Activated CD8-positive, alpha-beta memory T cell treated with anti-CD3 and anti-CD28 coated beads for 24 hours (primary cell): ENCODE measurements around the gene TET3.

Source experiments
- DNase-seq: peaks from one replicate; pipeline ENCODE4 v3.0.0-alpha.2; 2020

TET3 gene

DNA sequence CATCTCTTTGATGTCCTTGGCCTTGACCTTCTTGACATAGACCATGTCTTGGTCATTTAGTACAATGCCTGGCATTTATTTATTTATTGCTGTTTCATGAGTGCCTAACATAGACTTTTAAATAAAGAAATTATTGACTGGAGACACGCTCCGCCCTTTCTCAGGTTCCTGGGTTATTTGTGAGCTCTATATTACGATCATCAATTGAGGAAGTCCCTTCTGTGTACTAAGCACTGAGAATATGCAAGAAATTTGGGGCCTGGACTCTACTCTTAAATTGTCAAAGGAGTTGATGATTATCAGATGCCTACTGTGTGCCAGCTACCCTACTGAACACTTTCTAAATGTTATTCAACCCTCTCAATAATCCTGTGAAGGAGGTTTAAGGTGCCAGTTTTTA is 19.7 kb upstream of the TET3 start:
- no peak for DNase-seq

DNA sequence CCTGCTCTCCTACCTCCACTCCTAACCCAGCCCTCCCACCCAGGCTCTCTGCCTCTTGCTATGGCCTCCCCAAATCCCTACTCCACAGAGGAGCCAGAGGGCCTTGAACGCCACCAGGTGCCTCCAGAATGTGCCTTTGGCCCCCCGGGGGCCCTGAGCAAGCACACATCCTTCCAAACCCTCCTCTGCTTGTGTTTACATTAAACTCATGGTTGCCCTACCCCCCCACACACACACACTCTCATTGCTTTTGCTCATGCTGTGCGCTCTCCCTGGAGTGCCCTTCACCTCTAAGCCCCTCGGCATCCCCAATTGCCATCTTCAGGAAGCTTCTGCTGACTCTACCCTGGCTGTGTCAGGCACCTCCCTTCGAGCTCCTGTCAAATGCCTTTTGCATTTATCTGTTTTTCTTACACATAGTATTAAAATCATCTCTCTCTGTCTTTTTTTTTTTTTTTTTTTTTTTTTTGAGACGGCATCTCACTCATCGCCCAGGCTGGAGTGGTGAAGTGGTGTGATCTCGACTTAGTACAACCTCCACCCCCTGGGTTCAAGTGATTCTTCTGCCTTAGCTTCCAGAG is 16.3 kb upstream of the TET3 start:
- DNase-seq = no peak

DNA sequence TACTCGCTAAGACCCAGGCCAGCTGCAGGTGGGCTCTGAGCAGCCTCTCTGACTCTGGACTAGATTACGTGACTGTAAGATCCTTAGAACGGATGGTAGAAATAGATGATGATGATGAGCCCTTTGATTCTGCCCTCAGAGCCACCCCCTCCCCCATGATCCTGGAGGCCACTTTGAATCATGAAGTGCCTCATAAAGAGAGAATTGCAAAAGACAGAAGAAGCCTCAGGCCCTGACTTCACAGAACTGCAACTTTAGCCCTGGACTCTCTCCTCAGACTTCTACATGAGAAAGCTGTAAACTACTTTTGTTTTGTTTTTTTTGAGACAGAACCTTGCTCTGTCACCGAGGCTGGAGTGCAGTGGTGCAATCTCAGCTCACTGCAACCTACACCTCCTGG is 15.4 kb upstream of the TET3 start:
- DNase-seq = no peak

DNA sequence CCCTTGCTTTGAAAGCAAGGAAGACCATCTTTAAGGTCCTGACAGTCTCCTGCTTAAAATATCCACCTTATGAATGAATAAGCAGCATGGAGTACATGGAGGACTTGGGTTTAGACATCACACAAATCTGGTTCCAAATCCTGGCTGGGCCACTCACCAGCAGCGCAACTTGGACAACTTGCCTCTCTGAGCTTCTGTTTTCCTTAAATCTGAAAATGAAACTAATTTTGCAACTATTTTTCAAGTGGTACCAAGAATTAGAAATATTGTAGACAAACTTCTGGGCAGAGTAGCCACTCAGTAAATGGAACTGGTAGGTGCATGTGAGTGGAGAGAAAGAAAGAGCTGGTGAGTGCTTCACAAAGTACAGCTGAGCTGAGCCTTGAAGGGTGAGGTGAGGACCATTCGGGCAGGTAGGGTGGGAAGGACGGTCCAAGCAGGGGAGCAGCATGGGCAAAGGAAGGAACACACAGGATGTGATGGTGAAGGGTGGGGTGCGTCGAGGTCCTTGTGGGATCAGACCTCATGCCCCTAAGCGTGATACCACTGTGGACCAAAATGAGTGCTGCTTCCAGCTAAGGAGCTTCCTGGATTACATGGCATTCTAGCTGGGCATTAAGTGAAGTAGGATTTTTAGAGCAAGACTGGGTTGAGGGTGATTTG is 14.4 kb upstream of the TET3 start:
- DNase-seq = no peak

DNA sequence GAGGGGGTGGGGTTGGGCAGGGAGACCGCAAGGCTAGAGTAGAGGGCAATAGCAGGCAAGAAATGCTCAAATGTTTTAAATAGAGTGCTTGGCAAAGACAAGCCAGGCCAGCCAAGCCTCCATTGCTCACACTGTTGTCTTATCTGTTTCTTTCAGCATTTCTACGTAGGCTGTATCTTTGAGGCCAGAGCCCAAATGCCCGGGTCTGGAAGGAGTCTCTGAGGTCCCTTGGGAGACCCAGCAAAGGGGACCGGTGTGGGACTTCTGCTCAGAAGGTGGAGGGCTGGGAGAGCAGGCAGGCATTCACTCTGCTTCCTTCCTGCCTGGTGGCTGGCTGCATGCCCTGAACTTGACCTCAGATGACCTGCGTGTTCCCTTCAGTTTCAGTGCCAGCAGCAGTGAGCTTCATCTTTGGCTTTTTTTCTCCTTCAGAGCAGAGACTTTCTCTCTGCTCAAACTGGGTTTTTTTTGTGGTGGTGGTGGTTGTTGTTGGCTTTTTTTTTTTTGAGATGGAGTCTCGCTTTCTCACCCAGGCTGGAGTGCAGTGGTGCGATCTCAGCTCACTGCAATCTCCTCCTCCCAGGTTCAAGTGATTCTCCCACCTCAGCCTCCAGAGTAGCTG is 13.7 kb upstream of the TET3 start:
- peak; percentile 72 for DNase-seq

DNA sequence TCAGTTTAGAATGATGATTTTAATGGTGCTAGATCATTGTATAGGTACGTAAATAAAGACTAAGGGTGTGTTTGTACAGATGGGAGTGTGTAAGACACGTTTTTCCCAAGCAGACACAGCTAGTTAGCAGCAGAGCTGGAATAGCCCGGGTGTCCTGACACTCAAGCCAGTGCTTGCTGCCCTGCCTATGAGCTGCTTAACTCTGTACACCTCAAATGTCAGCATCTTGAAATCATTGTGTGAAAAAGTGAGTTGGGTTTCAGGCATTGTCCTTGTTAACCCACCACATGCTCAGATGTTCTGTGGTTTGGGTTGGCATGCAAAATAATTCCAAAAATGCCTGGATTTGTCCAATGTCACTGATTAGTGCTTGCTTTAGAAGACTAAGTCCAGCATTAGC is 13.0 kb upstream of the TET3 start:
- no peak for DNase-seq

DNA sequence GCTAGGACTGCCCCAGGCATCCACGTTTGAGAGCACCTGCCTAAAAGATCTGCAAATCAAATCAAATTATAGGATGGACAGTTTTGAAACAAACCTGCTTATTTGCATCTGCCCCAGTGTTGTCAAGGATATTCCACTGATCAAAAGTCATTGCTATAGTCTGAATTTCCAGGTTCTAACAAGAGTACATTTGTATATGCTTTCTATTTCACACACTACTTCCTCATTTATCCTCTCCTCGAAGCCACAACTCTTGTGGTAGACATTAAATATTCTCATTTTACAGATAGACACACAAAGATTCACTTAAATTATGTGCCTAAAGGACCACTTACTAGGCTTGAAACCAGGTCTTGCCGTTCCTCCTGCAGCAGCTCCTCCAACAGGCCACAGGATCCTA is 11.9 kb upstream of the TET3 start:
- DNase-seq = no peak

DNA sequence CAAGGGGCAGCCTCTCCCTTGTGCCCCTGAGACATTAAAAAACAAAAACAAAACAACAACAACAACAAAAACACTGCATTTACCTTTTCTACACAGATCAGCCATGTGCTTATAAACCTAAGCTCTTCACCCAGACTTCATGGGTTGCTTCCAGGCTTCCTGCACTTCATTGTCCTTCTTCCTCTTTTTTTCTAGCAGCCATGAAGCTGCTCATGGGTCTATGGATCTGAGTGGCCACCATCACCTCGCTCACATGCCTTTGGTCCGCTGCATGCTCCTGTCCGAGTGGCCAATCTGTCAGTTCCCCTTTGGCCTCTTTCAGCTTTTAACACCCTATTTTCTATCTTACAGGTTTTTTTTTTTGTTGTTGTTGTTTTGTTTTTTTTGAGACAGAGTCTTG is 9.0 kb upstream of the TET3 start:
- DNase-seq = no peak

DNA sequence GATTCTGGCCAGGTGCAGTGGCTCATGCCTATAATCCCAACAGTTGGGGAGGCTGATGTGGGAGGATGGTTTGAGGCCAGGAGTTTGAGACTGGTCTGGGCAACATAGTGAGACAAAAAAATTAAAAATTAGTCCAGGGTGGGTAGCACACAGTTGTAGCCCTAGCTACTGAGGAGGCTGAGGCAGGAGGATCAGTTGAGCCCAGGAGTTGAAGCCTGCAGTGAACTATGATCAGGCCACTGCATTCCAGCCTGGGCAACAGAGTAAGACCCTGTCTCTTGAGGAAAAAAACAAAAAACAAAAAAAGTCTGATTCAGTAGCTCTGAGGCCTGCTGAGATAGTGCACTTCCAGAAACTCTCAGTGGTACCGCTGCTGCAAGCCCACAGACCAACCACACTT is 7.9 kb upstream of the TET3 start:
- no peak for DNase-seq

DNA sequence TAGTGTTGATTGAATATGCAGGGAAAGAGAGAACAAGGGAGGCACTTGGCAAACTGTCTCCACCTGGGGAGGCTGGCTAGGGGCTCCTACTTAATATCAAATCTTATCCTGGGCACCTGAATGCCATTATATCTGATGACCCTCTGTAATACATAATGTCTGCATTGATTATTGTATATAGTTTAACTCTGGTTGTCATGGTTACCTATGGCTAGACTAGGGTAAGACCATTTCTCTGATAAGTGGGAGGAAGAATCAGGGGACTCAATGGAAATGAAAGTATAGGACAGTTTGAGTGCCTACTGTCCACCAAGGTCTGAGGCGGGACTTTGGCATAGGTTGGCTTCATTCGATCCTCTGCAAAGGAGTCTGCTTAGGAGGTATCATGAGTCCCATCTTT is 7.2 kb upstream of the TET3 start:
- no peak for DNase-seq

DNA sequence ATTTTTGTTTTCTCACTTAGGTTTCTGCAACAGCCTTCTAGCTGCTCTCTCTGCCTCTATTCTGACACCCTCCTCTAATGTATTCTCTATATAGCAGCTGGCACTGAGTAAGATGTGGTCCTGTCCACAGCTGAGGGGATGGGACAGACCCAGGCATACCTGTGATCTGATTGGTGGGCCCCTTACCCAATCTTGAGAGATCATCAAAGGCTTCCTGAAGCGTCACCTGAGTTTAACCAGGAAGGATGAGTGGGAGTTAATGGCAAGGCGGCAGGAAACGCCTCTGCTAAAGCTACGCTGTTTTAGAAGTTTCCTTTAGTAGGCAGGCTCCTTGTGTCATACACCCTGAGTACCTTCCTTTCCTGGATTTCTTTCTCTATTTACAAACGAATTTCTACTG is 5.7 kb upstream of the TET3 start:
- DNase-seq = peak; percentile 76

DNA sequence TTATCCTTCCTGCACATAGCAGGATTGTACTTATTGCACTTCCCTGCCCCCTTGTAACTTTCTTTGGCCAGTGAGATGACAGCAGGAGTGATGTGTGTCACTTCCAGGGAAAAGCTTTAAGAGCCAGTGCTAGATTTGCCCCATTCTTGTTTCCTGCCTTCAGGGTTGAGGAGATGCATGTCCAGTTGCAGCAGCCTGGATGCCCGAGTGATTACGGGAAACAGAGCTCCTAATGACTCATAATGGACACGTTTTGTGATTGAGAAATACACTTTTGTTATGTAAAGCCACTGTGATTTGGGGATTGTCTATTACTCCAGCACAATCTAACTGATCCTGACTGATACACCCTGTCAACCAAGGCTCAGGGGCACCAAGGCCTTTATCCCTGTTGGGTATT is 5.0 kb upstream of the TET3 start:
- no peak for DNase-seq

DNA sequence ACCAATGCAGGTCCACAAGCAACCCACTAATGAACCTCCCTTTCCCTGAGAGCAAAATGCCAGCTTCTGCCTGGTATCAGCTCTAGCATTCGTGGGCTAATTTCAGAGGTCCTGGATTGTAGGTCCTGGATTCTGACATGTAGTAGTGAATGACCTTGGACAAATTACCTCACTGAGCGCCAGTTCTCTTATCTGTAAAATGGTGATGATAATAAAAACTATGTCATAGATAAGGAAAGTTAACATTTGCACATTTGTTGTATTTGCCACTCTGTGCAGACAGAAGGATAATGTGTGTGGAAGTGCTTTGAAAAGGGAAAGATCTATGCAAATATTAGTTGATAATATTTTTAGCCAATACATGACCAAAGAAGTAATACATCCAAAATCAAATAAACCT is 4.1 kb upstream of the TET3 start:
- DNase-seq = no peak

DNA sequence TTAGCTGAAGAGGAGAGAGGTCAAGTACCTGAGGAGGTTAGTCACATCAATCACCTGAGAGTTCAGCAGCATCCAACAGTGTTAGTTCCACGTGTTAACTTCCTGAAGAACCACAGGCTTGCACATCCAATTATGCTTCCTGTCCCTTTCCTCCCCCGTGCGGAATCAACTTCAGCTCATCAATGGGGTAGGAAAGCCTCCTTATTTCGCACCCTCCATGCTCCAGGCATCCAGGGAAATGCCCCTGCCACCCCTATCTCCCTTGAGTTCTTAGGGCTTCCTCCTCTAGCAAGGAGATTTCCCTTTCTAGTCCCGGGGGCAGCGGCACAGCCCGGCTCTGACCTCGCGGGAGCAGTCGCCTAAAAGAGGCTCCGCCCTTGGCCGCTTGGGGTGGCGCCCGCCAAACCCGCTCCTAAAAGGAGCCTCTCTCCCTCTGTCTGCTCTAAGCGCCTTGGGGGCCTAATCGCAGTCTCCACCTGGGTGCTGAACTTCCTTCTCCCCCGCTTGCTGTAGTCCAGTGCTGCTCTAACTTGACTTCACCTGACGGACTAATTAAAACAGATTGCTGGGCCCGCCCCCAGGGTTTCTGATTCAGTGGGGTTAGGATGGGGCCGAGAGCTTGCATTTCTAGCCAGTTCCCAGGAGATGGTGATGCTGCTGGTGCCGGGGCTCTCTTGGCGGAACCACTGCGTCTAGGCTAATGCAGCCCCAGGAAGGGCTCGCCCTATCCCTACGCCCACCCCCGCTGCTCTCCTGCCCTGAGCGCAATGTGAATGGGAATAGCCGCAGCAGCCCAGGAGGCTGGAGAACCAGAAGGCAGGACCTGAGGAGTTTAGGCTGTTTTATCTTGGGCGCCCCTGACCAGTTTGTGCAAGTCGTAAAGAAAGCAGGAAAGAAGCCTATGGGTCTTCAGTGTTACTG is 3.4 kb upstream of the TET3 start:
- peak; percentile 74 for DNase-seq

DNA sequence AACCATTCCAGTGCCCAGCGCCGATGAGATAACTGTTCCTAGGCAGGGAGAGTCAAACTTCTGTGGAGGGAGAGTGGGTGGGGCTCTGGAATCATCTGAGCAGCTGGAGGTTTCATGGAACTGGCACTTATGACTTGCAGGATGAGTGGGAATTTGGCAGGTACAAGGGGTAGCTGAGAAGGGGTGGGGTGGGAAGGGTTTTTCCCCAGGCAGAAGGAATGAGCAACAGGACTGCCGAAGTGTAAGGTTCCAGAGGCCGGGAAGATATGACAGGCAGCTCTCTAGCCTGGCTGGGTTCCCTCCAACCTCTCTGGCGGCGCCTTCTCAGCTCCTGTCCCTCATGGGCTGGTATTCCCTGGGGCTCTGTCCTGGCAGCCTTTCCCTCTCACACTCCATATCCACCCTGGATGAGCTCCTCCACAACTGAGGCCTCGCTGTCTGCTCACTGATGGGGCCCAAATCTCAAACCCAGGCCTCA is 2.5 kb upstream of the TET3 start:
- no peak for DNase-seq

DNA sequence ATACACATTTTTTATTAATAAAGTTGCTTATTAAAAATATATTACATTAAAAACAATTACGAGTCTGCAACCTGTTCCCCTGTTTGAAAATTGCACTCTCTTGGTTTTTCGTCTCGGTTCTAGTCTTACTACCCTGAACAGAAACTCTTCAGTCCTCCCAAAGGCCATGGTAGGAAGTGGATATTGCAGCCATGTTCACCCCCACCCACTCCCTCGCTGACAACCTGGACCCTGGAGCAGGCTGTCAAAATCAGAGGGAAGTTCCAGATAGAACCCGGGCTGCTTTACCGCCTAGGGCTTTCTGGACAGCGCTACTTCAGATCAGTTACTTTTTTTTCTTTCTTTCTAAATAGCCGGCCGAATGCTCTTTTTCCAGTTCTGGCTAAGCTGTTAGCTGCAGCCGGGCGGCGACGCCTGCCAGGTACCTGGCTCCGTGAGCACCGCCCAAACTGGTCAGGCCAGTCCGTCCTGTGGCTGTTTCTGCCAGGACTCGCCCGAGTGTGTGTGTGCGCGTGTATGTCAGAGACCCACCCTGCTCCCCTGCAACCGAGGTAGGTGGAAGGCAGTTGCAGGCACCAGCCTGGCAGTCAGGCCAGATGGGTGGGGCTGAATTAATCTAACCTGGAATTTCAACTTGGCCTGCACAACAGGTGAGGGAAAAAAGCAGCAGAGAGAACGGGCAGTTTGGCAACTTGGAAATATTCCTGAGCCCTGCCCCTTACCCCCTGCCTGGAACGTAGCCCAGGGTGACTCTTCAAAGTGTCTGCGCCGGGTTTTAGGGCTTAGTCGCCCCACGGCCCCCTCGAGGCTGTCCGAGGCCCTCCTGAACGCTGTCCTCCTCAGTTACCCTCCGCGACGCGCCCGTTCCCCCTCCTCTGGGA is 1.1 kb upstream of the TET3 start:
- DNase-seq = peak; percentile 71

DNA sequence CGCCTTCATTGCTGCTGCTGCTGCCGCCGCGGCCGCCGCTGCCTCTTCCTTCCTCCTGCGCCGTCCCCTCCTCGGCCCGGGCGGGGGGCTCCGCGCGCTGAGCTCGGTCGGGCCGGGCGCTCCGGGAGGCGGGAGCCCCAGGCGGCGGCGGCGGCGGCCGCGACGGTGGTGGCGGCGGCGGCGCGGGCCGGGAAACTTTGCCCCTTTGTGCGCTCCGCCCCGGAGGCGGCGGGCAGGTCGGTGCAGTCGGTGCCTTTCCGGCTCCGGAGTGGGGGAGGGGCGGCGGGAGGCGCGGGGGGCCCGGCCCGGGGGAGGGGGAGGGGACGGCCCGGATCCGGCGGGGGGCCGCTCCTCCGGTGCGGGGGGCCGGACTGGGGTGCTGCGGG is 205 bp downstream of the TET3 start:
- DNase-seq = peak; percentile 89

DNA sequence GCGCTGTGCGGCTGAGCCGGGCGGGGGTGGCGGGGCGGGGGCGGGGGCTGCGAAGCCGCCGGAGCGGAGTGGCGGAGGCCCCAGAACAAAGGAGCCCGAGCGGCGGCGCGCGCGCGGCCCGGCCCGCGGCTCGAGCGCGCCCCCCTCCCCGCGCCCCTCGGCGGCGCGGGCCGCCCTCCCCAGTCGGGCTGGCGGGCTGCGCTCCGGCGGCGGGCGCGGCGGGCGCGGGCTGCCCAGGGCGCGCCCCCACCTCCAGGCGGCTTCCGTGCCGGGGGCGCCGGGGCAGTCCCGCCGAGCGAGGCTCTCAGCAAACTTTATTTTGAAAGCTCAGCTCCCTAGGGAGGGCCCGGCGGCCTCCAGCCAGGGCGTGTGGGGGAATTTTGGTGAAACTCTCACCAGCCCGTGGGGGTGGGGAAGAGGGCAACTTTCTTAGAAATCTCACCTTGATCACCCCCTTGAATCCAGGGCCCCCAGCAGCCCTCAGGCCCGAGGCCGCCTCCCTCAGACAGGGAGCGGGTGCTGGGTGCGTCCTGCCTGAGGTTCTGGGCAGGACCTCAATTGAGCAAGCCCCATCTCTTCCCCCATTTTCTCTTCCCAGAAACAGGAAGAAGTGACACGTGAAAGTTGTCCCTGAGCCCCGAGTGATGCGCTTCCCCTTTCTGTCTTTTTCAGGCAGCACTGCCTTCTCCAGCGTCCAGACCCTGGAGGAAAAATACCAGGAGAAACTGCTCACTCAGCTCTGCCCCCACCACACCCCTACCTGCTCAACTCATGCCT is 786 bp downstream of the TET3 start:
- peak; percentile 90 for DNase-seq

DNA sequence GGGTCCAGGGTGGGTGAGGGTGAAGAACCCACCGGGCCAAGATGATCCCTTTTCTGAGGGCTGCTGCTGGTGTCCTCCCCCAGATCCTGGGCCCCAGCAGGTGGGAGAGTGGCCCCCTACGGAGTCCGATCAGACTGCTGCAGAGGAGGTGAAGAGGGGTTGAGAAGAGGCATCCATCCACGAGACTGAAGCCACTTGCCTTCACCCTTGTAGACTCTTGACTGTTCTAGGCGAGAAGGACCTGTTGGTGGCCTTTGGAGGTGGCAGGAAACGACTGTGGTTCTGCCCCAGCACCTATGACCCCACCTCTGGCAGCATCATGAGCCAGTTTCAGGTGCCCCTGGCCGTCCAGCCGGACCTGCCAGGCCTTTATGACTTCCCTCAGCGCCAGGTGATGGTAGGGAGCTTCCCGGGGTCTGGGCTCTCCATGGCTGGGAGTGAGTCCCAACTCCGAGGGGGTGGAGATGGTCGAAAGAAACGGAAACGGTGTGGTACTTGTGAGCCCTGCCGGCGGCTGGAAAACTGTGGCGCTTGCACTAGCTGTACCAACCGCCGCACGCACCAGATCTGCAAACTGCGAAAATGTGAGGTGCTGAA is 1.5 kb downstream of the TET3 start:
- peak; percentile 76 for DNase-seq

DNA sequence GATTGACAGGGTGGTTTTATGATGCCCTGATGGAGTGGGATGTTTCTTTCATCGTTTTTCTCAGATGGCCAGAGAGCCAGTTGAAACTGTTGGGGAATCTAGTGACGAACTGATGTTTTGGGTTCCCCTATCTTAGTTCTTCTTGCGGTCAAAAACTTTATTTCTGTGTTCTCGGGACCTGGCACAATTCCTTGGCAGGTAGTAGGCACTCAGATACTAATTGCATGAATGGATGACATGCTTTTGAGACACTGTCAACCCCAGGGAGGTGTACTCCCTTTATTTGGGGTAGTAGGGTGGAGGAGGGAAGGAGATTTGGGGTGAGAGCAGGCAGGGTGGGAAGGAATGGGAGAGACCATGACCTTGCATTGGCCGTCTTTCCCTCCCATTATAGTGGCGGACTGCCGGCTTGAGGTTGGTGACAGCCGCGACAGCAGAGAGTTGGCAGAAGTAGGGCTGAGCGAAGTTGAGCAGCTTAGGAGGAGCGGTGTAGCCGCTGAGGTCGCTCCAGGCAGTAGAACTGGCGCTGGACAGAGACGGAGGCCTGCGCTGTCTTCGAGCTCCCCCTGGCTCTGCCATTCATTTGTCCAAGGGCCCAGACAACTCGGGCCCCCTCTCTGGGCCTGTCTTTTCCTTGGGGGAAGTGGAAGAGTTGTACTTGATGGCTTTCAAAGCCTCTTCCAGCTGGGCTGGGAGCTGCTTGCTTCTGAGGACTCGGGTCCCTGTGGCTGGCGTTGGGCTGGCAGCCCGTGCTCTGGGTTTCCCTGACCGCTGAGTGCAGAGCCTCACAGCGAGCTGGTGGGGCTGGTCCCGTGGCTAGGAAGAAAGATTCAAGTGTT is 2.6 kb downstream of the TET3 start:
- DNase-seq = peak; percentile 74
